ENCODE measurements around the gene MYO5A. TPM values are rescaled to one million over a fixed set of nuclear protein-coding genes. Genes with fewer than 3 reads are reported as not detected.
"Not testable (repeated sequence)": the region's sequence is repeated elsewhere in the genome, so short reads cannot be mapped to it uniquely, and the experiment has no call there.

Gene MYO5A
- 40.4 and 47.9 TPM in 2 replicates for total RNA-seq (2012; rRNA removed)

GRCh38 chr15:52528564-52529340, at the start of gene MYO5A:
Gene MYO5A, minus strand, starts transcription at chr15:52528880. Its CDS starts 74 bp downstream, at chr15:52528806.
- Histone ChIP-seq H3K9ac (ENCODE audit: low read depth, low read length) (peak within 1 kb of the TSS; percentile 91), H3K4me3 (ENCODE audit: low read length) (peak within 1 kb of the TSS; percentile 94), H3K4me2 (ENCODE audit: low read length) (peak within 1 kb of the TSS; percentile 94), H3K27me3 (ENCODE audit: control insufficient read depth, insufficient read depth, low read length) (no peaks in the 10 kb centered on the region), H3K4me1 (ENCODE audit: control insufficient read depth, insufficient read depth, low read length) (peaks cover 15% of the 10 kb centered on the region), H3K9me3 (replicated peaks; ENCODE audit: low read length) (no peaks in the 10 kb centered on the region), H3K36me3 (ENCODE audit: insufficient read depth, low read length) (no peaks in the 10 kb centered on the region)

- H3K4me1 ChIP-seq (ENCODE audit: control insufficient read depth, insufficient read depth, low read length): no peaks in the 10 kb centered on the region
- H3K27me3 ChIP-seq (ENCODE audit: control insufficient read depth, insufficient read depth, low read length): no peaks in the 10 kb centered on the region
- no peaks in the 10 kb centered on the region for H3K9me3 ChIP-seq (replicated peaks; ENCODE audit: low read length)
- no peak overlapping the region for H3K4me3 ChIP-seq (ENCODE audit: low read length)
- no peak overlapping the region for H3K4me2 ChIP-seq (ENCODE audit: low read length)
- no peak overlapping the region for H3K9ac ChIP-seq (ENCODE audit: low read depth, low read length)
- peaks cover 3% of the 10 kb centered on the region for H3K36me3 ChIP-seq (ENCODE audit: insufficient read depth, low read length)
Observed at GRCh38 chr15:52576692-52577091, 48.0 kb upstream of the MYO5A start.

GRCh38 chr15:52575573-52575972, 46.9 kb upstream of the MYO5A start:
- not testable (repeated sequence) for H3K9me3 ChIP-seq (replicated peaks; ENCODE audit: low read length); H3K4me3 ChIP-seq (ENCODE audit: low read length); H3K27me3 ChIP-seq (ENCODE audit: control insufficient read depth, insufficient read depth, low read length); H3K9ac ChIP-seq (ENCODE audit: low read depth, low read length); H3K4me1 ChIP-seq (ENCODE audit: control insufficient read depth, insufficient read depth, low read length); H3K36me3 ChIP-seq (ENCODE audit: insufficient read depth, low read length); H3K4me2 ChIP-seq (ENCODE audit: low read length)

GRCh38 chr15:52575072-52575471, 46.4 kb upstream of the MYO5A start:
- H3K9me3 ChIP-seq (replicated peaks; ENCODE audit: low read length): no peaks in the 10 kb centered on the region
- H3K4me1 ChIP-seq (ENCODE audit: control insufficient read depth, insufficient read depth, low read length): no peaks in the 10 kb centered on the region
- H3K4me3 ChIP-seq (ENCODE audit: low read length): no peak overlapping the region
- H3K4me2 ChIP-seq (ENCODE audit: low read length): no peak overlapping the region
- no peaks in the 10 kb centered on the region for H3K27me3 ChIP-seq (ENCODE audit: control insufficient read depth, insufficient read depth, low read length)
- no peaks in the 10 kb centered on the region for H3K36me3 ChIP-seq (ENCODE audit: insufficient read depth, low read length)
- no peak overlapping the region for H3K9ac ChIP-seq (ENCODE audit: low read depth, low read length)

- not testable (repeated sequence) for H3K36me3 ChIP-seq (ENCODE audit: insufficient read depth, low read length); H3K27me3 ChIP-seq (ENCODE audit: control insufficient read depth, insufficient read depth, low read length); H3K4me3 ChIP-seq (ENCODE audit: low read length); H3K4me2 ChIP-seq (ENCODE audit: low read length); H3K9ac ChIP-seq (ENCODE audit: low read depth, low read length); H3K4me1 ChIP-seq (ENCODE audit: control insufficient read depth, insufficient read depth, low read length); H3K9me3 ChIP-seq (replicated peaks; ENCODE audit: low read length)
Observed at GRCh38 chr15:52574623-52575022, 45.9 kb upstream of the MYO5A start.

GRCh38 chr15:52568601-52569585, 40.2 kb upstream of the MYO5A start, which contains the start of gene ARPP19:
Gene ARPP19, minus strand, starts transcription at chr15:52569030. Its CDS starts 138 bp downstream, at chr15:52568892.
- peak within 1 kb of the TSS; percentile 97 for H3K9ac ChIP-seq (ENCODE audit: low read depth, low read length)
- peak within 1 kb of the TSS; percentile 87 for H3K4me2 ChIP-seq (ENCODE audit: low read length)
- H3K4me1 ChIP-seq (ENCODE audit: control insufficient read depth, insufficient read depth, low read length): peaks cover 20% of the 10 kb centered on the region
- H3K9me3 ChIP-seq (replicated peaks; ENCODE audit: low read length): no peaks in the 10 kb centered on the region
- no peaks in the 10 kb centered on the region for H3K36me3 ChIP-seq (ENCODE audit: insufficient read depth, low read length)
- peak within 1 kb of the TSS; percentile 90 for H3K4me3 ChIP-seq (ENCODE audit: low read length)
- no peaks in the 10 kb centered on the region for H3K27me3 ChIP-seq (ENCODE audit: control insufficient read depth, insufficient read depth, low read length)

- Histone ChIP-seq H3K4me1 (ENCODE audit: control insufficient read depth, insufficient read depth, low read length) (peaks cover 20% of the 10 kb centered on the region), H3K27me3 (ENCODE audit: control insufficient read depth, insufficient read depth, low read length) (no peaks in the 10 kb centered on the region), H3K9me3 (replicated peaks; ENCODE audit: low read length) (no peaks in the 10 kb centered on the region), H3K4me2 (ENCODE audit: low read length) (peak overlapping the region; percentile 87), H3K9ac (ENCODE audit: low read depth, low read length) (peak overlapping the region; percentile 97), H3K4me3 (ENCODE audit: low read length) (peak overlapping the region; percentile 90), H3K36me3 (ENCODE audit: insufficient read depth, low read length) (no peaks in the 10 kb centered on the region)
Observed at GRCh38 chr15:52567871-52568600, 39.4 kb upstream of the MYO5A start.

- no peaks in the 10 kb centered on the region for H3K36me3 ChIP-seq (ENCODE audit: insufficient read depth, low read length)
- no peaks in the 10 kb centered on the region for H3K9me3 ChIP-seq (replicated peaks; ENCODE audit: low read length)
- peaks cover 20% of the 10 kb centered on the region for H3K4me1 ChIP-seq (ENCODE audit: control insufficient read depth, insufficient read depth, low read length)
- H3K4me3 ChIP-seq (ENCODE audit: low read length): peak overlapping the region; percentile 90
- H3K9ac ChIP-seq (ENCODE audit: low read depth, low read length): peak overlapping the region; percentile 97
- H3K27me3 ChIP-seq (ENCODE audit: control insufficient read depth, insufficient read depth, low read length): no peaks in the 10 kb centered on the region
- H3K4me2 ChIP-seq (ENCODE audit: low read length): peak overlapping the region; percentile 87
Observed at GRCh38 chr15:52566889-52567288, 38.2 kb upstream of the MYO5A start.

- H3K27me3 ChIP-seq (ENCODE audit: control insufficient read depth, insufficient read depth, low read length); H3K4me2 ChIP-seq (ENCODE audit: low read length); H3K4me3 ChIP-seq (ENCODE audit: low read length); H3K9me3 ChIP-seq (replicated peaks; ENCODE audit: low read length); H3K36me3 ChIP-seq (ENCODE audit: insufficient read depth, low read length); H3K9ac ChIP-seq (ENCODE audit: low read depth, low read length): not testable (repeated sequence)
- peaks cover 21% of the 10 kb centered on the region for H3K4me1 ChIP-seq (ENCODE audit: control insufficient read depth, insufficient read depth, low read length)
Observed at GRCh38 chr15:52565417-52566358, 37.0 kb upstream of the MYO5A start.

- Histone ChIP-seq H3K4me2 (ENCODE audit: low read length) (no peak overlapping the region), H3K9ac (ENCODE audit: low read depth, low read length) (no peak overlapping the region), H3K4me3 (ENCODE audit: low read length) (no peak overlapping the region), H3K36me3 (ENCODE audit: insufficient read depth, low read length) (peaks cover 11% of the 10 kb centered on the region), H3K4me1 (ENCODE audit: control insufficient read depth, insufficient read depth, low read length) (peaks cover 30% of the 10 kb centered on the region), H3K9me3 (replicated peaks; ENCODE audit: low read length) (no peaks in the 10 kb centered on the region), H3K27me3 (ENCODE audit: control insufficient read depth, insufficient read depth, low read length) (no peaks in the 10 kb centered on the region)
Observed at GRCh38 chr15:52563501-52564060, 34.9 kb upstream of the MYO5A start.

All from skeletal muscle satellite cell (primary cell).